Stimulated activated CD8-positive, alpha-beta memory T cell treated with anti-CD3 and anti-CD28 coated beads, Interleukin-12 subunit alpha, Interleukin-12 subunit beta, amount 100 ng/mL, for 1 hour (primary cell): Measurements from ENCODE around the gene POTEM.
"Not testable (repeated sequence)": the region's sequence is repeated elsewhere in the genome, so short reads cannot be mapped to it uniquely, and the experiment has no call there.

Source experiments
- DNase-seq: peaks from one replicate; pipeline ENCODE4 v3.0.0-alpha.2; 2020; ENCODE audit warnings: low read depth

Gene POTEM

GRCh38 chr14:18967134-18967533 lies at the start of gene POTEM:
Gene POTEM (plus strand): TSS chr14:18967434. CDS start chr14:18967486, 52 bp downstream.
- DNase-seq = not testable (repeated sequence)

- DNase-seq = not testable (repeated sequence)
Observed at GRCh38 chr14:18918345-18918744, 48.9 kb upstream of the POTEM start.

- DNase-seq = not testable (repeated sequence)
Observed at GRCh38 chr14:18920052-18920451, 47.2 kb upstream of the POTEM start.

- not testable (repeated sequence) for DNase-seq
Observed at GRCh38 chr14:18921055-18921701, 46.1 kb upstream of the POTEM start.

- DNase-seq = not testable (repeated sequence)
Observed at GRCh38 chr14:18936848-18937247, 30.4 kb upstream of the POTEM start.

- not testable (repeated sequence) for DNase-seq
Observed at GRCh38 chr14:18938733-18939132, 28.5 kb upstream of the POTEM start.

GRCh38 chr14:18949939-18950338 lies 17.3 kb upstream of the POTEM start:
- not testable (repeated sequence) for DNase-seq

GRCh38 chr14:18953085-18953484 lies 14.1 kb upstream of the POTEM start:
- DNase-seq = not testable (repeated sequence)

- DNase-seq = not testable (repeated sequence)
Observed at GRCh38 chr14:18955816-18956215, 11.4 kb upstream of the POTEM start.

GRCh38 chr14:18961576-18961975 lies 5.7 kb upstream of the POTEM start:
- DNase-seq = not testable (repeated sequence)

- not testable (repeated sequence) for DNase-seq
Observed at GRCh38 chr14:18962143-18962542, 5.1 kb upstream of the POTEM start.

- not testable (repeated sequence) for DNase-seq
Observed at GRCh38 chr14:18963276-18963675, 4.0 kb upstream of the POTEM start.

- DNase-seq = not testable (repeated sequence)
Observed at GRCh38 chr14:18964878-18965277, 2.4 kb upstream of the POTEM start.

GRCh38 chr14:19002566-19002965 lies 35.3 kb downstream of the POTEM start:
- not testable (repeated sequence) for DNase-seq

- DNase-seq = not testable (repeated sequence)
Observed at GRCh38 chr14:19006490-19006889, 39.3 kb downstream of the POTEM start.

GRCh38 chr14:19007678-19008077 lies 40.4 kb downstream of the POTEM start:
- not testable (repeated sequence) for DNase-seq

GRCh38 chr14:19011029-19011428 lies 43.8 kb downstream of the POTEM start:
- not testable (repeated sequence) for DNase-seq

GRCh38 chr14:19011703-19012102 lies 44.5 kb downstream of the POTEM start:
- DNase-seq = not testable (repeated sequence)

GRCh38 chr14:19015185-19015584 lies 48.0 kb downstream of the POTEM start:
- DNase-seq = not testable (repeated sequence)

GRCh38 chr14:19025080-19025589 lies 57.9 kb downstream of the POTEM start:
- DNase-seq = not testable (repeated sequence)

GRCh38 chr14:19026649-19027351 lies 59.6 kb downstream of the POTEM start:
- not testable (repeated sequence) for DNase-seq

- DNase-seq = not testable (repeated sequence)
Observed at GRCh38 chr14:19027895-19028294, 60.7 kb downstream of the POTEM start.

- not testable (repeated sequence) for DNase-seq
Observed at GRCh38 chr14:19036811-19037382, 69.7 kb downstream of the POTEM start.
